Upper lobe of right lung (tissue), 1 donor: Measurements from ENCODE around the gene SYS1. TPM values are rescaled to one million over a fixed set of nuclear protein-coding genes. Genes with fewer than 3 reads are reported as not detected.

Experiments used
- ATAC-seq: fragments of 200-7000 bp; cut with Tn5 transposase; one replicate; pipeline ENCODE4 v1.9.1; 2020; ENCODE audit warnings: mild to moderate bottlenecking, moderate library complexity
- DNase-seq: peaks from one replicate; pipeline ENCODE4 v3.0.0-alpha.2; 2020
- H3K27ac ChIP-seq: fragments of 200-600 bp; one replicate; pipeline ENCODE4 v1.8.0; 2022
- H3K27me3 ChIP-seq: fragments of 200-600 bp; one replicate; pipeline ENCODE4 v1.8.0; 2022; ENCODE audit warnings: mild to moderate bottlenecking
- H3K36me3 ChIP-seq: fragments of 200-600 bp; one replicate; pipeline ENCODE4 v1.8.0; 2022
- H3K4me1 ChIP-seq: fragments of 200-600 bp; one replicate; pipeline ENCODE4 v1.8.0; 2022
- H3K4me3 ChIP-seq: fragments of 200-600 bp; one replicate; pipeline ENCODE4 v1.8.0; 2022; ENCODE audit warnings: mild to moderate bottlenecking
- H3K9me3 ChIP-seq: fragments of 200-600 bp; one replicate; pipeline ENCODE4 v1.8.0; 2022
- CTCF ChIP-seq: fragments of 200-600 bp; IDR thresholded peaks from one replicate; pipeline ENCODE4 v1.8.0; 2022; ENCODE audit warnings: antibody characterized with exemption
- intact Hi-C: fragments of 100-400 bp; cut with DNase I; formaldehyde crosslinking; loops from one replicate; pipeline ENCODE4 v1.11.0; 2022
- total RNA-seq: library from RNA; stranded (reverse); fragmentation: NEBNext Ultra II Directional; extraction: Animal tissue kit (Norgen Biotek cat#: 25700); gene quantifications from one replicate; pipeline ENCODE4 v1.2.1, GENCODE V29; 2021
- donor health status: DM: no; HTN: yes; CAD: no; lungs with severe emphysema.

Gene SYS1
- total RNA-seq, 1 donor from 2014 or later, result 46.5 TPM

- no peak for TF ChIP-seq CTCF
- Histone ChIP-seq H3K36me3 (no peaks in the 10 kb centered on the region), H3K9me3 (no peaks in the 10 kb centered on the region), H3K4me3 (no peak overlapping the region), H3K27me3 (no peaks in the 10 kb centered on the region), H3K27ac (no peak overlapping the region), H3K4me1 (peaks cover 2% of the 10 kb centered on the region)
- intact Hi-C loops, result no loop called here
- ATAC-seq (no peak), DNase-seq (no peak)
Measured at GRCh38 chr20:45400346-45401031, 37.5 kb downstream of the SYS1 start.

- ATAC-seq, result no peak
- Histone ChIP-seq H3K36me3 (no peaks in the 10 kb centered on the region), H3K27me3 (no peaks in the 10 kb centered on the region), H3K9me3 (no peaks in the 10 kb centered on the region), H3K27ac (no peak overlapping the region), H3K4me3 (no peak overlapping the region), H3K4me1 (peaks cover 10% of the 10 kb centered on the region)
- TF ChIP-seq CTCF, result no peak
- no peak for DNase-seq
- intact Hi-C loops, result no loop called here
Measured at GRCh38 chr20:45402946-45403345, 40.0 kb downstream of the SYS1 start.

- DNase-seq (no peak), ATAC-seq (no peak)
- Histone ChIP-seq H3K27me3 (no peaks in the 10 kb centered on the region), H3K4me3 (no peak overlapping the region), H3K4me1 (peaks cover 18% of the 10 kb centered on the region), H3K36me3 (peaks cover 4% of the 10 kb centered on the region), H3K27ac (no peak overlapping the region), H3K9me3 (no peaks in the 10 kb centered on the region)
- TF ChIP-seq CTCF, result no peak
- intact Hi-C loops, result no loop called here
Measured at GRCh38 chr20:45404438-45404837, 41.5 kb downstream of the SYS1 start.

GRCh38 chr20:45405571-45406259, 42.8 kb downstream of the SYS1 start:
- H3K27me3 ChIP-seq, result no peaks in the 10 kb centered on the region
- peak overlapping the region; percentile 88 for H3K27ac ChIP-seq
- no peak for TF ChIP-seq CTCF
- DNase-seq (peak; percentile 77), ATAC-seq (peak; percentile 40)
- intact Hi-C loops, result no loop called here
- peak overlapping the region; percentile 86 for H3K4me3 ChIP-seq
- peaks cover 18% of the 10 kb centered on the region for H3K4me1 ChIP-seq
- H3K9me3 ChIP-seq, result no peaks in the 10 kb centered on the region
- H3K36me3 ChIP-seq, result peaks cover 16% of the 10 kb centered on the region

GRCh38 chr20:45406260-45407066, 43.5 kb downstream of the SYS1 start:
- Histone ChIP-seq H3K27ac (peak overlapping the region; percentile 88), H3K27me3 (no peaks in the 10 kb centered on the region), H3K9me3 (no peaks in the 10 kb centered on the region), H3K4me1 (peaks cover 18% of the 10 kb centered on the region), H3K4me3 (peak overlapping the region; percentile 86), H3K36me3 (peaks cover 23% of the 10 kb centered on the region)
- peak; percentile 12 for TF ChIP-seq CTCF
- intact Hi-C loops, result no loop called here
- peak; percentile 88 for DNase-seq
- peak; percentile 84 for ATAC-seq
